Right cardiac atrium (tissue), 5 donors: ENCODE measurements around the gene SETD7. TPM values are rescaled to one million over a fixed set of nuclear protein-coding genes. Genes with fewer than 3 reads are reported as not detected.

Source experiments
- ATAC-seq, 2 donors: fragments of 200-7000 bp; cut with Tn5 transposase; one replicate each; pipeline versions ENCODE4 v1.8.0 to v1.9.1; 2020; ENCODE audit warnings: moderate library complexity in 2 of 2, mild to moderate bottlenecking in 1 of 2
- DNase-seq, 3 donors: peaks; one replicate each; pipeline ENCODE4 v3.0.0-alpha.2; 2020
- H3K27ac ChIP-seq: one replicate; pipeline ENCODE4 v1.5.1; 2013; ENCODE audit warnings: mild to moderate bottlenecking, low read length, control low read depth, moderate library complexity
- H3K27me3 ChIP-seq: one replicate; pipeline ENCODE4 v1.6.1; 2013; ENCODE audit not compliant: control insufficient read depth, insufficient read depth
- H3K4me1 ChIP-seq: one replicate; pipeline ENCODE4 v1.6.1; 2013; ENCODE audit warnings: low read length; ENCODE audit not compliant: control insufficient read depth, insufficient read depth
- H3K4me3 ChIP-seq: one replicate; pipeline ENCODE4 v1.5.1; 2013; ENCODE audit warnings: low read length, control low read depth
- H3K9me3 ChIP-seq: one replicate; pipeline ENCODE4 v1.6.1; 2013; ENCODE audit warnings: low read length; ENCODE audit not compliant: control insufficient read depth
- WGBS: extraction: QIAGEN DNeasy Blood & Tissue Kit; methylation state at CpG from one replicate; pipeline ENCODE4 v1.1.7; 2013; 5-methylcytosine and 5-hydroxymethylcytosine counted together
- intact Hi-C, 4 donors: fragments of 100-400 bp; cut with DNase I; formaldehyde crosslinking; loops; one replicate each; pipeline versions ENCODE4 v1.11.0 to v1.14.0; 2022 to 2023
- polyA plus RNA-seq: library from polyadenylated mRNA; stranded (reverse); fragments of 200-250 nt; gene quantifications from one replicate; pipeline ENCODE4 v1.2.3, GENCODE V29; 2013
- total RNA-seq, 4 donors: library from RNA; stranded (reverse); fragmentation: NEBNext Ultra II Directional; extraction: Animal tissue kit (Norgen Biotek cat#: 25700); gene quantifications; one replicate each; pipeline ENCODE4 v1.2.1, GENCODE V29; 2021
- donor health status: healthy with polysubstance abuse.
- donor health status: DM: no; HTN: yes; CAD: no.
- donor health status: DM: no; HTN: no; CAD: no.
- donor health status: DM: no; HTN: yes; CAD: no; lungs with severe emphysema.
- donor health status: DM: yes; HTN: yes; CAD: no.

SETD7 gene
- total and polyA plus RNA-seq, 5 donors, result 17.8 to 61.9 (median 56.4) TPM

GRCh38 chr4:139558235-139559088 is 2.4 kb upstream of the SETD7 start:
- intact Hi-C loops, result no loop called here
- DNase-seq (peak in 1 of 3 donors; percentile 57), ATAC-seq (no peak)
- Histone ChIP-seq H3K27ac (no peak overlapping the region), H3K4me1 (peaks cover 5% of the 10 kb centered on the region), H3K9me3 (no peaks in the 10 kb centered on the region), H3K4me3 (no peak overlapping the region), H3K27me3 (no peaks in the 10 kb centered on the region)
- 78% methylated on average over 12 of the region's 12 CpGs for WGBS

- Histone ChIP-seq H3K4me1 (peaks cover 5% of the 10 kb centered on the region), H3K27me3 (no peaks in the 10 kb centered on the region), H3K9me3 (no peaks in the 10 kb centered on the region), H3K27ac (no peak overlapping the region), H3K4me3 (peak overlapping the region; percentile 80)
- WGBS, result 46% methylated on average over 3 of the region's 3 CpGs
- intact Hi-C loops, result no loop called here
- ATAC-seq (no peak), DNase-seq (peak in 1 of 3 donors; percentile 51)
Measured at GRCh38 chr4:139557556-139558110, 1.6 kb upstream of the SETD7 start.

- intact Hi-C loops, result no loop called here
- ATAC-seq (peak; percentile 9 to 38), DNase-seq (peak; percentile 46 to 82 (median 80))
- under 1% methylated on average over 58 of the region's 58 CpGs for WGBS
- Histone ChIP-seq H3K27ac (peak overlapping the region; percentile 95), H3K4me3 (peak overlapping the region; percentile 80), H3K4me1 (peaks cover 9% of the 10 kb centered on the region), H3K9me3 (no peaks in the 10 kb centered on the region), H3K27me3 (no peaks in the 10 kb centered on the region)
Measured at GRCh38 chr4:139556724-139557555, 921 bp upstream of the SETD7 start.

- peak; percentile 56 to 65 for ATAC-seq
- DNase-seq, result peak; percentile 74 to 87 (median 86)
- Histone ChIP-seq H3K9me3 (no peaks in the 10 kb centered on the region), H3K27ac (peak overlapping the region; percentile 95), H3K27me3 (no peaks in the 10 kb centered on the region), H3K4me1 (peaks cover 16% of the 10 kb centered on the region), H3K4me3 (peak overlapping the region; percentile 80)
- under 1% methylated on average over 49 of the region's 49 CpGs for WGBS
- intact Hi-C loops, result no loop called here
Measured at GRCh38 chr4:139555705-139556070, 331 bp downstream of the SETD7 start.

- peak overlapping the region; percentile 95 for H3K27ac ChIP-seq
- ATAC-seq (peak; percentile 85 to 88), DNase-seq (peak; percentile 92 to 97 (median 95))
- intact Hi-C loops, result no loop called here
- peak overlapping the region; percentile 80 for H3K4me3 ChIP-seq
- H3K27me3 ChIP-seq, result no peaks in the 10 kb centered on the region
- WGBS, result under 1% methylated on average over 57 of the region's 57 CpGs
- no peaks in the 10 kb centered on the region for H3K9me3 ChIP-seq
- H3K4me1 ChIP-seq, result peaks cover 18% of the 10 kb centered on the region
Measured at GRCh38 chr4:139554893-139555704, 920 bp downstream of the SETD7 start.

- intact Hi-C loops, result no loop called here
- H3K4me1 ChIP-seq, result peaks cover 18% of the 10 kb centered on the region
- ATAC-seq (no peak), DNase-seq (no peak)
- H3K9me3 ChIP-seq, result no peaks in the 10 kb centered on the region
- H3K4me3 ChIP-seq, result peak overlapping the region; percentile 80
- WGBS, result 36% methylated on average over 1 of the region's 1 CpG
- H3K27ac ChIP-seq, result no peak overlapping the region
- H3K27me3 ChIP-seq, result no peaks in the 10 kb centered on the region
Measured at GRCh38 chr4:139554642-139554892, 1.5 kb downstream of the SETD7 start.

- Histone ChIP-seq H3K4me1 (peaks cover 18% of the 10 kb centered on the region), H3K9me3 (no peaks in the 10 kb centered on the region), H3K27me3 (no peaks in the 10 kb centered on the region), H3K4me3 (peak overlapping the region; percentile 80), H3K27ac (peak overlapping the region; percentile 70)
- 50% methylated on average over 4 of the region's 4 CpGs for WGBS
- intact Hi-C loops, result no loop called here
- no peak for ATAC-seq
- DNase-seq, result no peak
Measured at GRCh38 chr4:139553751-139554641, 2.0 kb downstream of the SETD7 start.

GRCh38 chr4:139552517-139553307 is 3.3 kb downstream of the SETD7 start:
- H3K4me3 ChIP-seq, result no peak overlapping the region
- 26% methylated on average over 5 of the region's 5 CpGs for WGBS
- intact Hi-C loops, result no loop called here
- peak; percentile 31 to 67 (median 66) for DNase-seq
- no peak for ATAC-seq
- H3K27ac ChIP-seq, result peak overlapping the region; percentile 85
- H3K9me3 ChIP-seq, result no peaks in the 10 kb centered on the region
- peaks cover 18% of the 10 kb centered on the region for H3K4me1 ChIP-seq
- H3K27me3 ChIP-seq, result no peaks in the 10 kb centered on the region

- DNase-seq (peak; percentile 53 to 74 (median 71)), ATAC-seq (peak; percentile 36 to 39)
- Histone ChIP-seq H3K27ac (no peak overlapping the region), H3K9me3 (no peaks in the 10 kb centered on the region), H3K4me3 (no peak overlapping the region), H3K4me1 (peaks cover 20% of the 10 kb centered on the region), H3K27me3 (no peaks in the 10 kb centered on the region)
- WGBS, result 31% methylated on average over 5 of the region's 5 CpGs
- intact Hi-C loops, result no loop called here
Measured at GRCh38 chr4:139550724-139551429, 5.1 kb downstream of the SETD7 start.
